GM18909 (cell line): Measurements from ENCODE around the gene ACTN4.

Experiments
- ATAC-seq: cut with Tn5 transposase; IDR thresholded peaks from one replicate; pipeline ENCODE4 v1.9.1; 2021; ENCODE audit warnings: mild to moderate bottlenecking; ENCODE audit not compliant: unreplicated experiment, poor library complexity

The ACTN4 gene

GRCh38 chr19:38706792-38707511 is 59.5 kb downstream of the ACTN4 start:
- ATAC-seq, result no peak

DNA sequence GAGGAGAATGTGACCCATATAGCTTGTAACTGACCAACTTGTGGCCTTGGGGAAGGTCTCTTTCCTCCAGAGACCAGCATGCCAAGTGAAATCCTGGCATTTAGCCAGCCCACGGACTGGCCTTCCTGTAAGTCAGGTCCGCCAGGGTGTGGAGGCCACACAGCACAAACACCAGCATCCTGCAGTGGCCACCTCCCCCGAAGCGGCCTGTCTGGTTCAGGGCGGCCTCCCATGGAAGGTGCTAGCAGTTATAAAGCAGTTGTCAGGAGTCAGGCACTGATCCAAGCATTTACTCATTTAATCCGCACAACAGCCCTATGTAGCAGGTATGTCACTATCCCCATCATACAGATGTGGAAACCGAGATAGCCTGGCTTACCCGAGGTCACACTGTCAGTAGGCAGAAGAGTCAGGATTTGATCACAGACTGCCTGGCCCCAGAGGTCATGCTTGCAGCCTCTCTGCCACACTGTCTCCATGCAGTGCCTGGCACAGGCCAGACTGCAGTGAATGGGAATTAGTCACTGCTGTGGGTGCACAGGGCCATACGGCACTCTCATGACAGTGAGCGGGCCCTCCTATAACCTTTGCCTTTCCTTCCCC is 60.2 kb downstream of the ACTN4 start:
- ATAC-seq, result no peak

DNA sequence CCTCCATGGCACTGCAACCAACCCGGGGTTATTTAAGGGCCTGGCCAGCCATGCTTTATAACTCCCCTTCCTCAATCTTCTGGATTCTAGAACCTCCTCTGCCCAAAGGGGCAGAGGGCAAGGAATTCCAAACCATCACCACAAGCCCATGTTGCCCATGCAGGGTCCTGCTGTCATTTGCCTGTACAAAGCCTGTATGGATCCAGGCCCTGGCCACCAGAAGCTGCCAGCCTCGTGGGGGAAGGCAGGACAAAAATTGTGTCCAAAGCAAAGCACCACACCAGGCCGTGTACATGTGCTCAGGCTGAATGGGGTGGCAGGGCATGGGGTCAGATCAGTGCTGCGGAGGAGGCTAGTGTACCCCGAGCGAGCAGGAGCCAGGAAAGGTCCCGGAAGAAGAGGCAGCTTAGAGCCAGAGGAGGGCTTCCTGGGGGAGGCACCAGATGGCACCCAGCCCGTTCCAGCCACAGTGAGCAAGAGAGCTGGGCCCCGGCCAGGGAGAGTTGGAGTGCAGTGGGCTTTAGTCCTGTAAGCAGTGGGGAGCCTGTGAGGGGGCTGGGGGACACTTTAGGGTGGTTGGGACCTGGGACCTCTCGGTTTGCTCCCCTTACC is 61.1 kb downstream of the ACTN4 start:
- no peak for ATAC-seq

GRCh38 chr19:38709119-38709518 is 61.7 kb downstream of the ACTN4 start:
- no peak for ATAC-seq

DNA sequence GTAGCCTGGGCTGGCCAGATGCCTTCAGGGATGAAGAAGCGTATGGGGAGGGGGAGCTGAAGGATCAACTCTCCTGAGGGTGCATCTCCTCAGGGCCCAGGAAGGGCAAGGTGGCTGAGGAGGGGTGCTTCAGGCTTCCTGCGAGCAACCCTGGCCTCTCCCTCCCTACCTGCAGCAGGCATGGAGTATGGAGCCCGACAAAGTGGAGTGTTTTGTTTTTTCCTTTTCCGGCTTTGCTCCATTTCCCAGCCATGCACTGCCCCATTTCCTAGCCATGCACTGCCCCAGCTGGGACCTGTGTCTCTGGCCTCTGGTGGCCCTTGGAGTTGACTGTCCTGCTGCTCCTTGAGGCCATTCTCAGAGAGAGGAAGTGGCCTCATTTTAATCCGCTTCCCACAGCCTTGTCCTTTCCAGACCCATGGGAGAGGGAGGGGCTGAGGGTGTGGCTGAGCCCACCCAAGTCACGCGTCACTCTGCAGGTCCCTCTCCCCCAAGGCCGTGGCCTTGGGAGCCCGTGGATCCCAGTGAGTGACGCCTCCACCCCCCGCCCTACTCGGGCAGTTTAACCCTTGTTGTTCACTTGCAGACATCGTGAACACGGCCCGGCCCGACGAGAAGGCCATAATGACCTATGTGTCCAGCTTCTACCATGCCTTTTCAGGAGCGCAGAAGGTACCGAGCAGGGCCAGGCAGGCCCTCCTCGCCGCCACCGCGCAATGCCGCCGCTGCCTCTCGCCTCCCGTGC is 62.4 kb downstream of the ACTN4 start:
- no peak for ATAC-seq

DNA sequence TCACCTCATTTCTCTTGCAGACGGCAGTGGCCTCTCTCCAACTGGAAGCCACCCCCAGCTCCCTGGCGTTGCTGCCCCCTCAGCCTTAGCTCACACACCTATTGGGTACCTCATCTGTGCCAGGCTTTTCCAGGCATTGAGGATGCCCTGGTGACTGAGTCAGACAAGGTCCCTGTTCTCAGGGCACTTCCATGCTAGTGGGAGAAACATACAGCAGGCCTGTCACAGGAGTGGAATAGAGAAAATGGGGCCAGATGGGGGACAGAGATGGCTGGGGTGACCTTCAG is 62.9 kb downstream of the ACTN4 start:
- no peak for ATAC-seq

DNA sequence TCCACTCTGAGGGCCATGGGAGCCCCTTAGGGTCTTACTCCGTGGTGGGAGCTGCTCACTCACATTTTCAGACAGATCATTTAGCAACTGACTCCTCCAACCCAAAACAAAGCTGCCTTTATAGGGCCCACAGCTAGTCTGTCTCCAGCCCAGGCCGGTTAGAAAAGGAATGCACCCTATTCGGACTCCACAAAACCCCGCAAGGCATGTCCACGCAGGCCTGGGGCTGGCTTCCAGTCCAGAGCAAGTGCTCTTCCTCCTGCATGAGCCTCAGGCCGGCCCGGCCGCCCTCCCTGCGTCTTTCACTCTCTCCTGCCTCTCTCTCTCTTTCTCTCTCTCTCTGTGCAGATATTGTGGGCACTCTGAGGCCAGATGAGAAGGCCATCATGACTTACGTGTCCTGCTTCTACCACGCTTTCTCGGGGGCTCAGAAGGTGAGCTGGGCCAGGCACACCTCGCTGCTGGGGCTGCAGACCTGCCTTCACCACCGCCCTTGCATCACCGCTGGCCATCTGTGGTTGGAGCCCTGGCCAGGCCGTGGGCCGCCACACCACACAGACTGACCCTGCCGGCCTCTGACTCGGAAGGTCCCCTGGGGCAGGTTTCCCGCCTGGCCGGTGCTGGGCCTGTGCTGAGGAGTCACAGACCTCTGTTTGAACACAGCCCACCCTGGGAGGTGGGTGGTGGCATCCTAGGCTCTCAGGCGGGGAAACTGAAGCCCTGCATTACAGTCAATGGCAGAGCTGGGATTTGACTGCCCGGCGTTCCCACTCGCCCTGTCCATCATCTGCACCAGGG is 63.7 kb downstream of the ACTN4 start:
- no peak for ATAC-seq

- no peak for ATAC-seq
Observed at GRCh38 chr19:38711726-38712153, 64.3 kb downstream of the ACTN4 start.

DNA sequence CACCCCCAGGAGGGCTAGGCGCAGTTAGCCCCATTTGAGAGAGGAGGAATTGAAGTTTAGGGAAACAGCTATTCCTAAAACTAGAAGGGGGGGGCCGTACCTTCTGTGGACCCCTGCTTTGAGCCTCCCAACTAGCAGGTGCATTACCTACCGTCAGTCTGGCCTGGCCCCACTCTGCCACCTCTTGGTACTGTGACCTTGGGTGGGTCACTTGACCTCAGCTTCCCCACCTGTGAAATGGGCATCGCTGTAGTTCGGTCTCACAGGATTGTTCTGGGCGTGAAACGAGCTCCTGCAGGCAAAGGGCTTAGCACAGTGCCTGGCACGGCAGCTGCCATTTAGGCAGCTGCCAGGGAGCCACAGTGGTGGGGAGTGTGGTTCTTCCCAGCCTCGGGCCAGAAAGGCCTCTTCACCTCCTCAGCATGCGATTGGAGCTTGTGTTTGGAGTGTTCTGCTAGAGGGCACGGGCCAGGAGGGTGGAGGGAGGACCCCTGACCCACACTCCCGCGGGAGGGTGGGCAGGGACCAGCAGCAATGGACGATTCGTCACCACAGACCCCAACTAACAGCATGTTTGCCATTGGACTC is 64.8 kb downstream of the ACTN4 start:
- no peak for ATAC-seq

- no peak for ATAC-seq
Observed at GRCh38 chr19:38713227-38713649, 65.8 kb downstream of the ACTN4 start.

GRCh38 chr19:38713865-38714264 is 66.4 kb downstream of the ACTN4 start:
- ATAC-seq, result no peak

- no peak for ATAC-seq
Observed at GRCh38 chr19:38714354-38714778, 66.9 kb downstream of the ACTN4 start.

GRCh38 chr19:38715555-38715954 is 68.1 kb downstream of the ACTN4 start:
- ATAC-seq, result no peak

DNA sequence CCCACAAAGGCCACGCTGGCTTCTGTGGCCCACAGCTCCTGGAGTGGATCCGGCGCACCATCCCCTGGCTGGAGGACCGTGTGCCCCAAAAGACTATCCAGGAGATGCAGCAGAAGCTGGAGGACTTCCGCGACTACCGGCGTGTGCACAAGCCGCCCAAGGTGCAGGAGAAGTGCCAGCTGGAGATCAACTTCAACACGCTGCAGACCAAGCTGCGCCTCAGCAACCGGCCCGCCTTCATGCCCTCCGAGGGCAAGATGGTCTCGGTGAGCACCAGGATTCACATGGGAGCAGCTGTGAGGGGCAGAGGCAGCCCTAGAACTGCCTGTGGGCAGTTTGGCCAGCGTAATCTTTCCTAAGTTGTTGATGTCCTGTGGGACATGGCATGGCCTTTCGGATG is 69.6 kb downstream of the ACTN4 start:
- no peak for ATAC-seq

DNA sequence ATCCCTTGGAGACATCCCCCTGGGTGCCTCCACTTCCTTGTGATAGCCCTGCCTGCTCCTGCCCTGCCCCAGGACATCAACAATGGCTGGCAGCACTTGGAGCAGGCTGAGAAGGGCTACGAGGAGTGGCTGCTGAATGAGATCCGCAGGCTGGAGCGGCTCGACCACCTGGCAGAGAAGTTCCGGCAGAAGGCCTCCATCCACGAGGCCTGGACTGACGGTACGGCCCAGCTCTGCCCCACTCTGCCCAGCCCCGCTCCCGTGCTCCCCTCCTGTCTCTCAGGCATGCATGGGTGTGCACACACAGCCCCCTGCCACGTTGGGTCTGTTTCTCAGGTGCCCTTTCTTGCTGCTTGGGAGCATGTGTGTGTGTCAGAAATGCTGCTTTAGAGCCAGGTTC is 70.4 kb downstream of the ACTN4 start:
- no peak for ATAC-seq

GRCh38 chr19:38718747-38719543 is 71.5 kb downstream of the ACTN4 start:
- no peak for ATAC-seq

DNA sequence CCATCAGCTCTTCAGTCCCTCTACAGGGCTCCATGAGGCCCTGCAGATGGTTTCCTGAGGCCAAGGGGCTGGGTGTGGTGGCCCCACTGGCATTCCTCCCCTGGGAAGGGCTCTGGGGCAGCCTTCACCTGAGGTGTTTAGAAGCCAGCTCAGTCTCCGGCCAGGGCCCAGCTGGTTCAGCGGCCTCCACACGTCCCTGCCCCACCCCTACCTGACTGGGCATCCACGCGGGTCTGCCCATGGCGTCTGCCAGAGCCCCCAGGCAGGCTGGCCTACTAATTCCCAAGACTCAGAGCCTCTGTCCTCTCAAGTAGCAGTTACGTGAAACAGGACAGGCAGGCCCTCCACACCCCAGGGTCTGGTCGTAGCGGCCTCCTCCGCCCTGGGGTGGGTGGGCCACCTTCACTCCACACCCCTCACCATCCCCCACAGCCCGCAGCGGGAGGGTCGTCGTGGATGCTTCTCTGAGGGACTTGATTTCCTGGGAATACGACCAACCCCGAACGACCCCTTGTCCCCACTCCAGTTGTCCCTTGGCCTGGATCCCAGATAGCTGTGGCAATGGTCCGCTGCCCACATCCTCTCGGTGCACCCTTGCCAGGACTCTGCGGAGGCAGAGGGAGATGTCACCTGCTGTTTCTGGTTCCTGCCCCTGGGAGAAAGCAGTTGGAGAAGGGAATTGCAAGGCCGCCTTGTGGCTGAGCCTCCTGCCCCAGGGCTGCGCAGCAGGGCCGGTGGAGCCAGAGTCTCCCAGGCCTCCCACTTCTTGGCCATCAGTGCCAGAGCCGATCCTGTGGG is 72.5 kb downstream of the ACTN4 start:
- ATAC-seq, result no peak

DNA sequence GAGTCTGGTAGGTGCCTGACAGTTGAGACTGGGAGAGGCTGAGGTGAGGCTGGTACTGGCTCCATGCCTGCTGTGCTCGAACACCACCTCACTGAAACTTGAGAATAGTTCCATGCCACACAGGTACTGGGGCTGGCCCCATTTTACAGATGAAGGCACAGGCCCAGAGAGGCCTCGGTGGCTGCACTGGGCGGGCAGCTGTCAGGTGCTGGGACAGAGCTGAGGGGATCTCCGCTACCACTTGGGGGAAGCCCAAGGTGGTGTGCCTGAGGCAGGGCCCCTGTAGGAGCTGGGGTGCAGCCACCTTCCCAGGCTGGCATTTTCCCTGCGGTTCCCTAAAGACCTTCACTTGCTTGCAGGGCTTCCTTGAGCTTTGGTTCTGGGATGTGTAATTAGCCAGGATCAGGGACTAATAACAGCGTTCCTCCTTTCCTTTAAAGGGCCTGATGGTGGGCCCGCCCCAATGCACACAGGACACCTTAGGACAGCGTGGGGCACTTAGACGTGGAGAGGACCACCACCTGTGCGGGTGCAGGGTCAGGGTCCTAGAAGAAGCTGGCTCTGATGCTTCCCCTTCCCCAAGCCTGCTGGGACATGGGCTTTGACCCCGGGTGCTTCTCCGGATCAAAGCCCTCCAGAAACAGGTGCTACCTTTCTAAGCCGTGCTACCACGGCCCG is 73.2 kb downstream of the ACTN4 start:
- ATAC-seq, result no peak
